Activated T-cell treated with anti-CD3 and anti-CD28 coated beads for 48 hours (primary cell): ENCODE measurements around the gene ABCA12.

Experiments
- DNase-seq: peaks from one replicate; pipeline ENCODE4 v3.0.0-alpha.2; 2020; ENCODE audit warnings: low read depth

Gene ABCA12

DNA sequence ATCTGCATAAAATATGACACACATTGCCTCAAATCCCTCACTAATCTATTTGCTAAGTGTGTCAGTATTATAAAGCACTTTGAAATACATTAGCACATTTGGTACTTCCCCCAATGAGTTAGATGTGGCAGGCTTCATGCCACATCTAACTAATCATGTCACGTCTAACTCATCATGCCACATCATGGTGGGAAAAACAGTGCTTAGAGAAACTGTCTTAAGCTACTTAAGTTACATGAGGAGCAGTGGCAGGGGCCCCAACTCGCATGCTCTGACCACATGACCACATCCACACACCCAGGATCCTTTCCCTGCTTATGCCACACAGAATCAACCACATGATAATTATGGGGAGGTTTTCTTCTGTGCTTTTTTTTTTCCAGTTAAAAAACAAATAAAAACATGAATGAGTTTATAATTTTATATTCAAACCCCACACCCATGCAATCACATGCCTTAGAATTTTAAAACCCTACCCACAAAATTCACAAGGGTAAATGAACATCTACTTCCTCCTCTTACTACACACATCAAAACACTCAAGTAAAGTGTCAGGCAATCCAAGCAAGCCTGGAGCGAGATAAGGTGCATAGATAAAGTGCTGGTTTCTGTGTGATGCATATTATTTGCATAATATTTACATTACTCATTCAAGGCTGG is 1.6 kb downstream of the ABCA12 start:
- no peak for DNase-seq

DNA sequence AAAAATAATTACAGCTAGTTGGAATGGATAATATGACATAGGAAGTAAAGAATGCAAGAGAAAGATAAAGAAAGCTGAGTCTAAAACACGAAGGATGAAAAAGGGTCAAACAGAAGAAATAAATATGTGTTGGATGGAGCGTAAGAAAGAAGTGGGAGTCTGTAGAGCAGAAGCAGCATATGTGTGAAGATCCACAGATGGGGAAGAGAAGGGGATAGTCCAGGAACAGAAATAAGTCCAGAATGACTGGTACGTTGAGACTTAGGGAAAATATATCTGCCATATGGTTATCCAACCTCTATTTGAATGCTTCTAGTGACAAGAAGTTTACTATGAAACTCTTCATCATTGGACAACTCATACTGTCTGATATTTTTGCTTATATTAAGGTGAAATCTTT is 18.0 kb downstream of the ABCA12 start:
- DNase-seq, result no peak

DNA sequence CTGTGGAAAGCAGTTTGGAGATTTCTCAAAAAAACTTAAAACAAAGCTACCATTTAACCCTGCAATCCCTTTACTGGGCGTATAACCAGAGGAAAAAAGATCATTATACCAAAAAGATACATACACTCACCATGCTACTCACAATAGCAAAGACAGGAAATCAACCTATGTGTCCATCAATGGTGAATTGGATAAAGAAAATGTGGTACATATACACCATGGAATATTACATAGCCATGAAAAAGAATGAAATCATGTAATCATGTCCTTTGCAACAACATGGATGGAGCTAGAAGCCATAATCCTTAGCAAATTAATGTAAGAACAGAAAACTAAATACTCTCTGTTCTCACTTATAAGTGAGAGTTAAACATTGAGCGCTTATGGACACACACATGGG is 18.6 kb downstream of the ABCA12 start:
- DNase-seq, result no peak

- no peak for DNase-seq
Observed at GRCh38 chr2:215110918-215111317, 27.5 kb downstream of the ABCA12 start.

- DNase-seq, result no peak
Observed at GRCh38 chr2:215107216-215108056, 31.0 kb downstream of the ABCA12 start.

GRCh38 chr2:215105607-215106354 is 32.6 kb downstream of the ABCA12 start:
- DNase-seq, result no peak

DNA sequence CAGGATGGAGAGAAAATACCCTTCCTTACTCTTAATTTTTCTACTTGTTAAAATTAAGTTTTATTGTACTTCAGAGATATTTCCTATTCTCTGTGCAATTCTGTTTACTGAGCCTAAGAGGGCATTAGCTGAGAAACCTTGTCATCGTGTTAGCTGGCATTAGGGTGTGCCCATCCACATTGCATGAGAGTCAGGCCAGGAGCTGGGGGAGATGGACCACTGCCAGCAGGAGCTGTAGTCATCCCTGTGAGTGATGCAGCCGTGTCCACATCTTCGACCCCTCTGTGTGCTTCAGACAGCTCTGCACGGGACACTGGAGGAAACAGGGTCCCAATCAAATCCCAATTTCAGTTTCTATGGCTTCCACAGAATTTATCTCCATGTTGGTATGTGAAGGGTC is 34.2 kb downstream of the ABCA12 start:
- DNase-seq, result no peak

GRCh38 chr2:215098875-215099274 is 39.6 kb downstream of the ABCA12 start:
- no peak for DNase-seq

DNA sequence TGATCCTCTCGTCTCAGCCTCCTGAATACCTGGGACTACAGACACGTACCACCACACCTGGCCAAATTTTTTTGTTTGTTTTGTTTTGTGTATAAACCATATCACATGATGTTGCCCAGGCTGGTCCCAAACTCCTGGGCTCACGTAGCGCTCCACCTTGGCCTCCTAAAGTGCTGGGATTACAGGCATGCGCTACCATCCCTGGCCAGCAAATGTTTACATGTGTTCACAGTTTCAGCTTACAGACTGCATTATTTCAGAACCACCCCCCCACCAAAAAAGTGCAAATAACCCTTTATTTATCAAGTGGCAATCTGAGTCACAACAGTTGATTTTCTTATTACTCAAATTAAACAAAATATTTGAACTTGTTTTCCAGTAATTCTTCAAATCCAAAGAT is 54.3 kb downstream of the ABCA12 start:
- DNase-seq, result no peak

DNA sequence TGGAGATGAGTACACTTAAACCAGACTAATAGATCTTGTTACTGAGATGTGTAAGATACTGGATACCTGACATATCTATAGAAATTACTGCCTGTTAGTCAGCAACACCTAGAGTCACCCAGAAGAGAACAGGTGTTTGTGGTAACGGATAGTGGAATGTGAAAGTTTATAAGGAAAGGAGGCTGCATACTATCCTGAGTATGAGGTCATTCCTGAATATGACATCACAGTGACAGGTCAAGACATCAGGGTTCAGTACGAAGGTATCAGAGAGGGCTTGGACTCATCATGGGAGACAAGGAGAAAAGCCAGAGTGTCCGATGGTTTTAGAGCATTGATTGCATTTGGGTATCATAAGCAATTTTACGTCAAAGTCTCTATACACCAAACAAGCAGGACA is 55.3 kb downstream of the ABCA12 start:
- DNase-seq, result no peak

DNA sequence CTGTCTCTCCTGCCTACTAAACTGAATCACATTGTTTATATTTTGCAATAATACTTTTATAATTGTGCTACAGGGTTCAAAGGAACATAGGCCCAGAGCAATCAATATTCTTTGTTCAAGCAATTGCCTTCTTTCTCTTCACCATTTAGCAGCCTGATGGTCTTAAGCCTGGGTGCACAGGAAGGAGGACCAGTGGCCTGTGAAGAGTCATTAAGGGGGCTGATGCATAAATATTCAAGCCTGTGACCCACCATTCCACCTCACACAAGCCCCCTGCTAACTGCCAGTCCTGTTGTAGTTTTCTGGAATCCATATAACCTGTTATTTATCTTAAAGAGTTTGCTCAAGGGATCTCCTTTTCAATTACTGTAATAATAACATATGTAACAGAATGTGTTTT is 56.0 kb downstream of the ABCA12 start:
- no peak for DNase-seq

- no peak for DNase-seq
Observed at GRCh38 chr2:215080545-215080944, 57.9 kb downstream of the ABCA12 start.

DNA sequence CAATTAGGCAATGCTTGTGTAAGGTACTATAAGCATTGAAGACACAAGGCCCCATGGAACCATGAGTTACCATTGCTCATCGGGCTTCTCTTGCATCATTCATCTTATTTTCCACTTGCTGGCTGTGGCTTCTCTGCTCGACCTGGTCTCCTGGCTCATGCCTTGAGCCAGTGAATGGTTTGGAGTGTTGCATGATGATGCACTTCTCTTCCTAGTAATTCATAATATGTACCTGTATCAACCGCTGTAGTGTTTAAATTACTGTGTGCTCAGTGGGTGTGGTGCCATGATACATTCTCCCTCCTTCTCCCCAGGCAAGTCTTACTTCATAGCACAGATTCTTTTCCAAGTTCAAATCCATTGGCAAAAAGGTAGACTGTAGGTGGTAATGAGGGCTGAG is 66.8 kb downstream of the ABCA12 start:
- DNase-seq, result no peak

DNA sequence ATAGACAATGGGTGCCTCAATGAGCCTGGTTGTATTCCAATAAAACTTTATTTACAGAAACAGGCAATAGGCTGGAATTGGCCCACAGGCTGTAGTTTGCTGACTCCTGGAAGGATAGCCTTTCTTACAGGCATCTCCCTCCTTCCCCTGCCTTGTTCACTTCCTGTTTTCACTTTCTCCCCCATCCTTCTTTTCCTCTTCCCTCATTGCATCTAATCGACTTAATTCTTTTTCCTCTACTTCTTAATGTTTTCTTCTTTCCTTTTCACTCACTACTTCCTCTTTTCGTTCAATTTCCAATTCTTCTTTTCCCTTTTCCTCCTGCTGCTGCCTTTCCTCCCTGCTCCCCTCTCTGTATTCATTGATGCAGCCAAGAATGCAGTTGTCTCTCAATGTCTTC is 70.0 kb downstream of the ABCA12 start:
- DNase-seq, result no peak

DNA sequence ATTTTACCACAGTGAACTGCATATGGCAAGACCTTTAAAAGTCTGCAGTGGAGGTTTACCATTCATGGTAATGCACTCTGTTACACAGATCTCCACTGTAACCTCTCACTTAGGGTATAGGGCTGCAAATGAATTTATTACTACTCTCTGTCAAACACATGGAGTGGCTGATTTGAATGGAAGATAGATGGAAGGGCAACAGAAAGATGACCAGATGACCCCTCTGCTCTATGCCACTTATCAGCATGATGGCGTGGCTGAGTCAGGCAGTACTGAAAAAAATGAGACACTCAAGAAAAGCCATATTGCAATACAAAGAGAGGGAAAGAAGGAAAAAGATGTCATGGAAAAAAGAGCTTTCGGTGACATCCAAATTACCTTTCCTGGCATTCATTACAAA is 72.3 kb downstream of the ABCA12 start:
- no peak for DNase-seq

GRCh38 chr2:215063526-215063925 is 74.9 kb downstream of the ABCA12 start:
- no peak for DNase-seq

DNA sequence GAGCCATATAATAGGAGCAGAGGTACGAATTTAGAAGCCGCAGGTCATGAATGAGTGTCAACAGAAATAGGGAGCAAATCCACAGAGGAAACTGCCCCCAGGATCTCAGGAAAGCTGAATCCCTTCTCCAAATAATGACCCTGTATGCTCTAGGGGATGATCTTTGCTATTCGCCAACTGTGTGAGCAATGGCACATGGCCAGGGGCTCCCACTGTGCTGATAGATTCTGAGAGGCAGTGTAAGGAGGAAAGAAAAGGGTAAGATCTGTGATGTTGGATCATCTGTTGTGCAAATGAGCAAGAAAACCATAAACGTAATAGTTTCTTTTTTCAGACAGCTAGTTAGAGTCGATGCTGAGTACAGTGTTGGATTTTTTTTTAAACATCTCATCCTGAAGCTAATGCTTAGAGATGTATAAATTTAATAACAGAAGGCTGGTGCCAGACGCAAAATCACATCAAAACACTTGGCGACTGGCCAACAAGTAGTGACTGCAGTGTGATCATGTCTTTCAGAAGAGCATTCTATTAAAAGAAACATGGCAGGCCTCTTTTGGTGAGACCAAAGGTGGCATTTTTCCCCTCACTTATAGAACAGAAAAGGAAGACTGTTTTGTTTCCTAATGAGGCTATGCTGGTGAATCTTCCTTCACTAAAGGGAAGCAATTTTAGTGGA is 77.4 kb downstream of the ABCA12 start:
- no peak for DNase-seq

GRCh38 chr2:215059724-215060123 is 78.7 kb downstream of the ABCA12 start:
- DNase-seq, result no peak

GRCh38 chr2:215055891-215056290 is 82.5 kb downstream of the ABCA12 start:
- DNase-seq, result no peak

- DNase-seq, result no peak
Observed at GRCh38 chr2:215052810-215053209, 85.6 kb downstream of the ABCA12 start.

DNA sequence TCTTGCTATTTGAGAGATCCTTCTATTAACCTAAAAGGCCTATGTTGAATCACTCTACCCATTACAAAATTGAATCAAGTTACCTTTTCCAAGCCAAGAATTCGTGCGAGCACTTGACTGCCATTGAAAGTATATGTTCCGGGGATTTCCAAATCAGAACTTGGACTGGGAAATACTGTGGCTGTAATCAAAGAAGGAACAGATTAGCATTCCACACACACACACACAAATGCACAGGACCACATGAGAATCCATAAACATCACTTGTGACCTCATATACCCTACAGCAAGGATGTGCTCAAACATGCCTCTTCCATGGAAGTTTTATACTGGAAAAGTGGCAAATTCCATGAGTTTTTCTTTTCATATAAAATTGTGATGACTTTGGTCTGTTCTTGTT is 86.0 kb downstream of the ABCA12 start:
- no peak for DNase-seq

- DNase-seq, result no peak
Observed at GRCh38 chr2:215049341-215049740, 89.1 kb downstream of the ABCA12 start.
